T-cell (primary cell): ENCODE data around the gene PUSL1. TPM values are rescaled to one million over a fixed set of nuclear protein-coding genes. Genes with fewer than 3 reads are reported as not detected.

ENCODE experiments used
- ATAC-seq, 4 experiments: fragments of 200-7000 bp in 3 of 4; fragments of 150-1000 bp in 1 of 4; cut with Tn5 transposase; replicated peaks in 1 of 4; 1 replicate in 3 of 4; 2 replicates in 1 of 4; pipeline ENCODE4 v1.10.0; 2021; ENCODE audit warnings: moderate library complexity in 3 of 4, mild to moderate bottlenecking in 2 of 4, moderate number of reproducible peaks in 1 of 4
- CTCF ChIA-PET, 2 donors: fragments of 300-600 bp; sonication (Branson Sonifier 250); formaldehyde crosslinking; loops; one replicate each; lab custom pipeline; 2022; ENCODE audit warnings: antibody characterized with exemption in 2 of 2; lab: Charles Lee
- POLR2A ChIA-PET, 2 donors: fragments of 300-600 bp; sonication (Branson Sonifier 250); formaldehyde crosslinking; loops; one replicate each; lab custom pipeline; 2022; ENCODE audit warnings: antibody characterized with exemption in 2 of 2; lab: Charles Lee
- DNase-seq, 35 experiments: peaks; one replicate each; pipeline versions ENCODE4 v3.0.0 to v3.0.0-alpha.2; 2013 to 2023
- H3K27ac ChIP-seq: one replicate; pipeline ENCODE4 v1.5.1; 2013; ENCODE audit warnings: low read length
- H3K27me3 ChIP-seq, 2 experiments: replicated peaks in 1 of 2; 1 replicate in 1 of 2; 2 replicates in 1 of 2; pipeline versions ENCODE4 v1.6.1 to v1.7.0; 2013; ENCODE audit warnings: low read length in 1 of 2, mixed read lengths in 1 of 2; ENCODE audit not compliant: control insufficient read depth in 2 of 2, insufficient read depth in 2 of 2; ENCODE audit errors: extremely low read depth in 1 of 2
- H3K36me3 ChIP-seq, 2 donors: 1 replicate in 1 of 2; 2 replicates in 1 of 2; pipeline versions ENCODE4 v1.6.1 to v1.7.0; 2013; ENCODE audit warnings: low read length in 1 of 2; ENCODE audit not compliant: control insufficient read depth in 2 of 2, insufficient read depth in 1 of 2; ENCODE audit errors: extremely low read depth in 1 of 2
- H3K4me1 ChIP-seq, 2 experiments: 1 replicate in 1 of 2; 2 replicates in 1 of 2; pipeline versions ENCODE4 v1.6.1 to v1.7.0; 2013; ENCODE audit warnings: low read length in 2 of 2, mixed read lengths in 1 of 2; ENCODE audit not compliant: insufficient read depth in 2 of 2, control insufficient read depth in 1 of 2; ENCODE audit errors: extremely low read depth in 1 of 2
- H3K4me3 ChIP-seq, 2 donors: 1 replicate in 1 of 2; 2 replicates in 1 of 2; pipeline versions ENCODE4 v1.5.1 to v1.7.0; 2013; ENCODE audit warnings: mild to moderate bottlenecking in 2 of 2, low read length in 1 of 2, moderate library complexity in 1 of 2; ENCODE audit not compliant: control insufficient read depth in 1 of 2; ENCODE audit errors: extremely low read depth in 1 of 2
- H3K9me3 ChIP-seq: 2 replicates; pipeline ENCODE4 v1.7.0; 2013
- H3K27ac Mint-ChIP-seq, 2 donors: one replicate each; pipeline ENCODE4 v1.8.0; 2020 to 2021; ENCODE audit warnings: mild to moderate bottlenecking in 2 of 2, mixed read lengths in 2 of 2
- H3K27me3 Mint-ChIP-seq, 2 donors: one replicate each; pipeline ENCODE4 v1.8.0; 2021 to 2022; ENCODE audit warnings: mixed read lengths in 2 of 2
- H3K36me3 Mint-ChIP-seq: one replicate; pipeline ENCODE4 v1.8.0; 2021; ENCODE audit warnings: mixed read lengths
- H3K4me1 Mint-ChIP-seq, 3 donors: one replicate each; pipeline ENCODE4 v1.8.0; 2020 to 2022; ENCODE audit warnings: mixed read lengths in 3 of 3, mild to moderate bottlenecking in 1 of 3
- H3K4me3 Mint-ChIP-seq, 3 donors: one replicate each; pipeline ENCODE4 v1.8.0; 2020 to 2022; ENCODE audit warnings: mild to moderate bottlenecking in 3 of 3, mixed read lengths in 3 of 3, moderate library complexity in 3 of 3
- H3K9me3 Mint-ChIP-seq, 3 donors: one replicate each; pipeline ENCODE4 v1.8.0; 2020 to 2022; ENCODE audit warnings: mixed read lengths in 3 of 3
- WGBS: methylation state at CpG from one replicate; pipeline ENCODE4 v1.1.5; 2013; ENCODE audit warnings: missing lambda C conversion rate; ENCODE audit not compliant: insufficient coverage; 5-methylcytosine and 5-hydroxymethylcytosine counted together
- total RNA-seq, 35 experiments: library from RNA in 6 of 35; stranded (reverse) in 6 of 35; fragments of 120-200 nt in 1 of 35; gene quantifications; one replicate each; pipeline versions ENCODE4 v1.2.1 to v1.2.4 and lab custom pipeline; 2013 to 2026

The PUSL1 gene
- total RNA-seq, 5 donors from 2014 or later (not counting 1 experiment from before 2014, with no cell fraction given), result 16.7 to 26.4 (median 22.6) TPM

DNA sequence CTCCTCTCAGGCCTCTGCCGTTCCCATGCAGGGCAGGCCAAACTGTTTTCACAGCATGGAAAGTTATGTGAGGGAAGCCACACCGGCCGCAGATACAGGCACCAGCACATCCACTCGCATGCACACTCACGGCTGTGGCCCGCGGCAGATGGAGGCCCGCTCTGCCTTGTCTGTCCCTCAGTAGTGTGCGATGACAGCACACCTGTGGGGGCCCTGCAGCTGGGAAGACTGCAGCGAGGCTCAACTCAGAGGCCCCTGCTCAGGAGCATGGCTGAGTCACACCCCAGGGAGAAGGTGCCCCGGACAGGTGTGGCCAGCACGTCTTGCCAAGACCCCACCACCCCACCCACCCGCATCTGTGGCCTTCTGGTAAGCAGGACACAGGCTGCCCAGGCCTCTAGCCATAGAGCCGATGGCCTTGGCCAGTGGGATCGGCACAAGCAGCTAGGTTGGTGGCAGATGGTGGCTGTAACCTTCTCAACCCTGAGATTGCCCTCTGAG, 33.4 kb upstream of the PUSL1 start:
- Mint-ChIP-seq H3K27ac (peak overlapping the region in 1 of 2 donors; percentile 22), H3K4me3 (peak overlapping the region; percentile 57 to 85 (median 66)), H3K27me3 (no peaks in the 10 kb centered on the region), H3K9me3 (no peaks in the 10 kb centered on the region), H3K4me1 (peaks cover 29 to 37% (median 35%) of the 10 kb centered on the region in 3 donors), H3K36me3 (peaks cover 8% of the 10 kb centered on the region)
- ATAC-seq (no peak), DNase-seq (no peak)
- H3K4me1 ChIP-seq, result peaks cover 7 to 42% of the 10 kb centered on the region in 2 experiments
- peaks cover under 1 to 6% of the 10 kb centered on the region in 2 donors for H3K36me3 ChIP-seq
- H3K4me3 ChIP-seq, result no peak overlapping the region
- WGBS, result 89% methylated on average over 11 of the region's 15 CpGs
- H3K9me3 ChIP-seq, result no peaks in the 10 kb centered on the region
- CTCF ChIA-PET, result no interaction called here
- POLR2A ChIA-PET, result interaction anchor here in 1 of 2 donors (0.6 kb wide), 1 partner anchor 224 kb away, joined by 5 read pairs; no protein-coding TSS in a partner anchor
- no peaks in the 10 kb centered on the region for H3K27me3 ChIP-seq
- H3K27ac ChIP-seq, result no peak overlapping the region

DNA sequence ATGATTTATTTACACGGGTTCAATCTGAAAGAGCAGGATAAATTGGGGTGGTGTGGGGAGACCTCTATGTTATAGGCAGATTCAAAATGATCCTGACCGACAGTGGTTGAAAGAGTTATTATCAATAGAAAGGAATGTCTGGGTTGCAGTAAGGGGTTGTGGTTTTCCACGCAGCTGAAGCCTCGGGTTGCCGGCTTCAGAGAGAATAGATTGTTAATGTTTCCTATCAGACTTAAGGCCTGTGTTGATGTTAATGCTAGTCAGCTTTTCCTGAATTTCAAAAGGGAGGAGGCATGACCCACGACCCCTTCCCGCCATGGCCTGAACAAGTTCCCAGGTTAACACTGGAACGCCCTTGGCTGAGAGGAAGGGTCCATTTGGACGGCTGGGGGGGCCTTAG, 32.6 kb upstream of the PUSL1 start:
- ATAC-seq, result no peak
- peaks cover 7 to 34% of the 10 kb centered on the region in 2 experiments for H3K4me1 ChIP-seq
- no peak overlapping the region for H3K27ac Mint-ChIP-seq
- no peak for DNase-seq
- no peaks in the 10 kb centered on the region for H3K9me3 Mint-ChIP-seq
- H3K36me3 ChIP-seq, result peaks cover 0 to 6% of the 10 kb centered on the region in 2 donors
- ChIA-PET CTCF (no interaction called here), POLR2A (no interaction called here)
- H3K27me3 ChIP-seq, result no peaks in the 10 kb centered on the region
- H3K27ac ChIP-seq, result no peak overlapping the region
- WGBS, result 90% methylated on average over 5 of the region's 9 CpGs
- no peak overlapping the region for H3K4me3 ChIP-seq
- peak overlapping the region; percentile 26 to 63 (median 55) for H3K4me3 Mint-ChIP-seq
- peaks cover 21 to 29% (median 26%) of the 10 kb centered on the region in 3 donors for H3K4me1 Mint-ChIP-seq
- no peaks in the 10 kb centered on the region for H3K9me3 ChIP-seq
- no peaks in the 10 kb centered on the region for H3K27me3 Mint-ChIP-seq
- peaks cover under 1% of the 10 kb centered on the region for H3K36me3 Mint-ChIP-seq

DNA sequence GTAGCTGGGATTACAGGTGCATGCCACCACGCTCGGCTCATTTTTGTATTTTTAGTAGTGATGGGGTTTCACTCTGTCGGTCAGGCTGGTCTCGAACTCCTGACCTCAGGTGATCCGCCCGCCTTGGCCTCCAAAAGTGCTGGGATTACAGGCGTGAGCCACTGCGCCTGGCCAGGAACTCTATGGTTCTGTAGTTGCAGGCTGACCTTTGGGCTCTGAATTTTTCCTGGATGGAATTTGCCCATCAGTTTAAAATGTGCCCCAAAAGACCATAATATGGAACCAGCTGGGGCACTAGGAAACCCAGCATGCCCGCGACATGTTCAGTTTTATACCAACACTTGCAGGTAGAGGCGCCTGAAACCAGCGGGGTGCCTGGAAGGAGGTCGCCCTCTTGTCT, 29.8 kb upstream of the PUSL1 start:
- Mint-ChIP-seq H3K4me3 (no peak overlapping the region), H3K27me3 (no peaks in the 10 kb centered on the region), H3K9me3 (no peaks in the 10 kb centered on the region), H3K36me3 (no peaks in the 10 kb centered on the region), H3K27ac (no peak overlapping the region), H3K4me1 (peaks cover 0 to 6% (median 4%) of the 10 kb centered on the region in 3 donors)
- H3K27me3 ChIP-seq, result no peaks in the 10 kb centered on the region
- DNase-seq, result no peak
- no peak overlapping the region for H3K4me3 ChIP-seq
- no peak overlapping the region for H3K27ac ChIP-seq
- ChIA-PET CTCF (interaction anchor here in 1 of 2 donors (0.7 kb wide), 1 partner anchor 15 kb away, joined by 3 read pairs; no protein-coding TSS in a partner anchor), POLR2A (interaction anchor here in 1 of 2 donors (0.6 kb wide), 1 partner anchor 15 kb away, joined by 4 read pairs; no protein-coding TSS in a partner anchor)
- H3K4me1 ChIP-seq, result peaks cover 0 to 10% of the 10 kb centered on the region in 2 experiments
- ATAC-seq, result no peak
- H3K9me3 ChIP-seq, result no peaks in the 10 kb centered on the region
- no peaks in the 10 kb centered on the region for H3K36me3 ChIP-seq
- WGBS, result 93% methylated on average over 3 of the region's 13 CpGs

DNA sequence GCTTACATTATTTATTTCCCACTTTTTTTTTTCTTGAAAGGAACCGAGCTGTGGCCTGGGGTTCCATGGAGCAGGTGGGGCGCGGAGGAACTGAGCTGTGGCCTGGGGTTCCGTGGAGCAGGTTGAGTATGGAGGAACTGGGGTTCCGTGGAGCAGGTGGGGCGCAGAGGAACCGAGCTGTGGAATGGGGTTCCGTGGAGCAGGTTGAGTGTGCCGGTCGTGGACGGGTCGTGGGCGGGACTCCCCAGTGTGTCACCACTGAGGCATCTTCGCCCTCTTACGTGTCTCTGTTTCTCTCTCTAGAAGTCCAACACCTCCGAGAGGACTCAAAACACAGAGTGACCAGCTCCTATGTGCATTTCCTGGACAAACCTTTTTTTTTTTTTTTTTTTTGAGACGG, 29.4 kb upstream of the PUSL1 start:
- ChIA-PET CTCF (interaction anchor here in 1 of 2 donors (0.7 kb wide), 1 partner anchor 15 kb away, joined by 3 read pairs; no protein-coding TSS in a partner anchor), POLR2A (interaction anchor here in 1 of 2 donors (0.6 kb wide), 1 partner anchor 14 kb away, joined by 4 read pairs; no protein-coding TSS in a partner anchor)
- no peaks in the 10 kb centered on the region for H3K9me3 Mint-ChIP-seq
- peaks cover 0 to 6% (median 4%) of the 10 kb centered on the region in 3 donors for H3K4me1 Mint-ChIP-seq
- no peak overlapping the region for H3K4me3 Mint-ChIP-seq
- H3K36me3 ChIP-seq, result no peaks in the 10 kb centered on the region
- H3K27ac Mint-ChIP-seq, result no peak overlapping the region
- WGBS, result 96% methylated on average over 10 of the region's 17 CpGs
- no peak overlapping the region for H3K4me3 ChIP-seq
- no peak for ATAC-seq
- peaks cover 0 to 10% of the 10 kb centered on the region in 2 experiments for H3K4me1 ChIP-seq
- H3K36me3 Mint-ChIP-seq, result no peaks in the 10 kb centered on the region
- DNase-seq, result no peak
- no peaks in the 10 kb centered on the region for H3K27me3 Mint-ChIP-seq
- H3K27ac ChIP-seq, result no peak overlapping the region
- no peaks in the 10 kb centered on the region for H3K9me3 ChIP-seq
- H3K27me3 ChIP-seq, result no peaks in the 10 kb centered on the region

DNA sequence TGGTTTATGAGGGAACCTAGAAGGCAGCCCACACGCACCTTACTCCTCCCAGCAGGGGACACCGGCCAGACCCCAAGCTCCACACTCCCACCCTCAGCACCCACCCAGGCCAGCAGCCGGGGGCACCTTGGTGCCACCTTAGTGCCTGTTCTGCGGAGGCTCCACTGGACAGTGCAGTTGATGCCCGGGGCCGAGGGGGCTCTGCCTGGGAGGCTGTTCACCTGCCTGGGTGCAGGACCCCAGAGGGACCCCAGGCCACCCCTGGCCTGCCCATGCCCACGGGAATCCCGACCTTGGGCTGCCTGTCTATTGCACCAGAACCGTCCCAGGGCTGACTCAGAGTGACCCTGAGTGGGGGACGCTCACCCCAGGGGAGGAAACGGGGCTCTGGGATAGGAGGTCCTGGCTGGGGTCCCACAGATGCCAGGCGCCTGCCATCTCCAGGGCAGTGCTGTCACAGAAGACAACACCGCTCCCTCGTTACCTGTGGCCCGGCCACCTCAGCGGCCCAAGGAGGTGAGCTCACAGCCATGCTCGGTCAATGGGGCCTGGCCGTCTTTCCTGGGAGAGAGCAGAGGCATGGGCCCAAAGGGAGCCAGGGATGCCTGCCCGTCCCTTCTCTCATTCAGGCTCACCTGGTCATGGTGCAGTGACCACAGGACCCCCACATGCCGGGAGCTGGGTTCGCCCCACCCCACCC, 27.5 kb upstream of the PUSL1 start:
- Histone ChIP-seq H3K4me3 (no peak overlapping the region), H3K27ac (no peak overlapping the region), H3K9me3 (no peaks in the 10 kb centered on the region), H3K36me3 (no peaks in the 10 kb centered on the region), H3K27me3 (peaks cover 0 to 13% of the 10 kb centered on the region in 2 experiments), H3K4me1 (no peaks in the 10 kb centered on the region)
- no peak for ATAC-seq
- Mint-ChIP-seq H3K36me3 (no peaks in the 10 kb centered on the region), H3K4me3 (no peak overlapping the region), H3K4me1 (no peaks in the 10 kb centered on the region), H3K9me3 (no peaks in the 10 kb centered on the region), H3K27ac (no peak overlapping the region), H3K27me3 (no peaks in the 10 kb centered on the region)
- ChIA-PET POLR2A (no interaction called here), CTCF (no interaction called here)
- no peak for DNase-seq
- 88% methylated on average over 20 of the region's 21 CpGs for WGBS

DNA sequence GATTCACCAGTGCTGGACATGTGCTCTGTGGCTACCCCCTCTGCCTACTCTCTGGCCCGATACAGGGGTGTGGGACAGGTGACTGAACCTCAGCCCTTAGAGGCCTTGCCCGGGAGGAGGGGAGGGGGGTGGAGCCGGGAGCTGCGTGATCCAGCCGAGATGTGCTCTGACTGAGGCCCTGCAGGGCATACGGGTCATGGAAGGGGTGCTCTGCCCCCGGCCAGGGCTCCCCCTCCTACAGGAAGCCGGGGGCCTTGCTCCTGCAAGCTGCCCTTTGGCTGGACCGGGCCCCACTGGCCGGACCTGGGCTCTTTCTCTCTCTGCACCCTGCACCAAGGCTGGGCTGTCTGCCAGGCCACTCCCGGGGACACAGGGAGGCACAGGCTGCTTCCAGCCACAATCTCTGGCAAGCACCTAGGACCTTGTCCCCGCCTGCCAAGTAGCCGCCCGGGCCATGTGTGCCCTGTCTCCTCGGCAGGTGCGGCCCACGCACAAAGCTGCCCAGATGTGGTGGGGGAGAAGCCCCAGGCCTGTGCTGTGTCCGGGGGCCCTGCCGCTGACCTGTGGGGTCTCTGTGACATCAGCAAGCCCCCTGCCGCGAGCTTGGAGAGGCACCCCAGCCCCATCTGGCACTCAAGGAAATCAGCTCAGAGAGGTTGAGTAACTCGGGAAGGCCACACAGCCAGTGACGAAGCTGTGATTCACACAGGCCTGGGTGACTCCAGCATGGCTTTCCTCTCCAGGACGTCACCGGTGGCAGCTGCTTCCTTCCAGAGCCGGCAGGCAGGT, 26.7 kb upstream of the PUSL1 start:
- 69% methylated on average over 19 of the region's 26 CpGs for WGBS
- ChIA-PET CTCF (no interaction called here), POLR2A (no interaction called here)
- Mint-ChIP-seq H3K27ac (no peak overlapping the region), H3K9me3 (no peaks in the 10 kb centered on the region), H3K4me1 (no peaks in the 10 kb centered on the region), H3K27me3 (no peaks in the 10 kb centered on the region), H3K4me3 (no peak overlapping the region), H3K36me3 (no peaks in the 10 kb centered on the region)
- peaks cover 0 to 20% of the 10 kb centered on the region in 2 experiments for H3K27me3 ChIP-seq
- no peaks in the 10 kb centered on the region for H3K36me3 ChIP-seq
- ATAC-seq (no peak), DNase-seq (no peak)
- no peak overlapping the region for H3K27ac ChIP-seq
- H3K9me3 ChIP-seq, result no peaks in the 10 kb centered on the region
- no peaks in the 10 kb centered on the region for H3K4me1 ChIP-seq
- no peak overlapping the region for H3K4me3 ChIP-seq
